GM18508 (cell line): ENCODE results near the gene SPATA9.
"Not testable (repeated sequence)": the region's sequence is repeated elsewhere in the genome, so short reads cannot be mapped to it uniquely, and the experiment has no call there.

ENCODE experiments used
- ATAC-seq: cut with Tn5 transposase; IDR thresholded peaks from one replicate; pipeline ENCODE4 v1.9.1; 2021; ENCODE audit warnings: moderate number of reproducible peaks; ENCODE audit not compliant: insufficient read depth, unreplicated experiment

Gene SPATA9

DNA sequence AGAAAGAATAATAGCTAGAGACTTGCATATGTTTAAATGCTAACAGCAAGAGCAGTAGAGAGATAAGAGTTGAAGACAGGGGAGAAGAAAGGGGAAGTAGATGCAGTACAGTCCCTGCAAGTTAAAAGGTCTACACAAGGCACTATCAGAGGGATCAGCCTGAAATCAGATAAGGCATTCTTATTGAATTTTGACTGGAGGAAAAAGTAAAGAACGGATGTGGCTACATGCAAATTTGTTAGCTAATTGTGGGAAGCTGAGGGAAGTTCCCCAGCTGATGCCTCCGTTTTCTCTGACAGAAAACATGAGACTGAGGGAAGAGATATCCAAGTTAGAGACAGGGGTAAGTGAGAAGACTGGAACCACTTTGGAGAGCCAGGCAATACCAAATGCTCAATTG lies 35.4 kb upstream of the SPATA9 start:
- peak; percentile 86 for ATAC-seq

DNA sequence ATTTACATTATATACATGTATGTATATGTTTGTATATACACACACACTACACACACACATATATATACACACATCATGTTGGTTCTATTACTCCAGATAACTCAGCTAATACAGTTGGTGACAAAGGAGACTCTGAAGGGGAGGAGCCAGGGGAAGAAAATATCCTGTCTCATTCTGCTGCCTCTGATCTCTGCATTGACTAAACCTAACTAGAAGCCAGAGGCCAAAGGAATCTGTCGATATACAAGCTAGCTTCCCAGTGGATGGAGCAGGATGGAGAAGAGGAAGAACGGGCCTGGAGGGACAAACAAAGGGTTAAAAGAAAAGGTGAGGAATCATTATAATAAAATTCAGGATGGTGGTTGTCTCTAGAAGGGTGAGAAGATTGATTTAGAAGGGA lies 34.6 kb upstream of the SPATA9 start:
- ATAC-seq = no peak

DNA sequence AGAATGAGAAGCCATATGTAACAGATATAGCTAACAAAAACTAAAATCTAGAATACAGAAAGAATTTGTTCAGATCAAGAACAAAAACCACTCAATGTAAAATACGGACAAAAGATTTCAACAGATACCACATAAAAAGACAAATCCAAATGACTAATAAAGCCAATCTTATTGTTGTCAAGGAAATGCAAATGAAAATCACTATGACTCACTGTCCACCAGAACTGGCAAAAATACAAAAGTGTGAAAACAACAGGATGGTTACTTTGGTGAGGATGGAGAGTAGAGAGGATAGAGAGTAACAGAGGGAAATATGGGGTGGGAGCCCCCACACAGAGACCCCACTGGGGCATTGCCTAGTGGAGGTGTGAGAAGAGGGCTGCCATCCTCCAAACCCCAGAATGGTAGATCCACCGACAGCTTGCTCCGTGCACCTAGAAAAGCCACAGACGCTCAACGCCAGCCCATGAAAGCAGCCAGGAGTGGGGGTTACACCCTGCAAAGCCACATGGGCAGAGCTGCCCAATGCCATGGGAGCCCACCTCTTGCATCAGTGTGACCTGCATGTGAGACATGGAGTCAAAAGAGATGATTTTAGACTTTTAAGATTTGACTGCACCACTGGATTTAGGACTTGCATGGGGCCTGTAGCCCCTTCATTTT lies 33.1 kb upstream of the SPATA9 start:
- ATAC-seq = no peak

DNA sequence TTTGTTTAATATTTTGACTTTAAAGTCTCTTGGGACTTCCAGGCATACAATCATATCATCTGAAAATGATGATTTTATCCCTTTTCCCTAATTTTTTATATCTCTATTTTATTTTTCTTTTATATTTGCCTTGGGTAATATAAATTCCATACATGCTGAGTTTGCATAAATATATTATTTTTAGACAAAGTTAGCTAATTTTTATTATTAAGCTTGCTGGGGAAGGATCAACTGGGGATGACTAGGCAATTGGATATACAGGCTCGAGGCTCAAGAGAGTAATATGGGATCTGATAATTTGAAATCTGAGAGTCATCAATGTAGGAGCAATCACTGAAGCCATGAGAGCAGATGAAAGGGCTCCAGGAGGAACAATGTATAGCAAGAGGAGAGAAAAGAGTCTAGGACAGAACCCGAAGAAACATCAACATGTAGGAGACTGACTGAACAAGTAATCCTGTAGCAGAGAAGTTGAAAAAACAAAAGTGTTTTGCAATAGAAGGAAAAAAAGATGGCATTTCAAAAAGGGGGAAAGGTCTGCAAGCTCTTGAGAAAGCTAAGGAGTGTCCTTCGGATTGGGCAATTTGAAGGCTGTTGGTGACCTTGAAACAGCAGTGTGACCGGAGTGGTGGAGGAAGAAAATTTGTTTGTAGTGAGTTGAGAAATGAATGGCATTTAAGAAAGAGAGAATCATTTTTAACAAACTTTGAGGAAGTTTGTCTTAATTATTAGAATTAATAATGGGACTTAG lies 31.3 kb upstream of the SPATA9 start:
- ATAC-seq = no peak

DNA sequence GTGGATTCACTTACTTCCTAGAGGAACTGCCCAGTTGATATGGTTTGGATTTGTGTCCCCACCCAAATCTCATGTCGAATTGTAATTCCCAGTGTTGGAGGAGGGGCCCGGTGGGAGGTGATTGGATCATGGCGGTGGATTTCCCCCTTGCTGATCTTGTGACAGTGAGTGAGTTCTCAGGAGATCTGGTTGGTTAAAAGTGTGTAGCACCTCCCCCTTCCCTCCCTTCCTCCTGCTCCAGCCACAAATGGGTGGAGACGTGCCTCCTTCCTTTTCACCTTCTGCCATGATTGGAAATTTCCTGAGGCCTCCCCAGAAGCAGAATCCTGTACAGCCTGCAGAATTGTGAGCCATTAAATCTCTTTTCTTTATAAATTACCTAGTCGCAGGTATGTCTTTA lies 30.5 kb upstream of the SPATA9 start:
- not testable (repeated sequence) for ATAC-seq

DNA sequence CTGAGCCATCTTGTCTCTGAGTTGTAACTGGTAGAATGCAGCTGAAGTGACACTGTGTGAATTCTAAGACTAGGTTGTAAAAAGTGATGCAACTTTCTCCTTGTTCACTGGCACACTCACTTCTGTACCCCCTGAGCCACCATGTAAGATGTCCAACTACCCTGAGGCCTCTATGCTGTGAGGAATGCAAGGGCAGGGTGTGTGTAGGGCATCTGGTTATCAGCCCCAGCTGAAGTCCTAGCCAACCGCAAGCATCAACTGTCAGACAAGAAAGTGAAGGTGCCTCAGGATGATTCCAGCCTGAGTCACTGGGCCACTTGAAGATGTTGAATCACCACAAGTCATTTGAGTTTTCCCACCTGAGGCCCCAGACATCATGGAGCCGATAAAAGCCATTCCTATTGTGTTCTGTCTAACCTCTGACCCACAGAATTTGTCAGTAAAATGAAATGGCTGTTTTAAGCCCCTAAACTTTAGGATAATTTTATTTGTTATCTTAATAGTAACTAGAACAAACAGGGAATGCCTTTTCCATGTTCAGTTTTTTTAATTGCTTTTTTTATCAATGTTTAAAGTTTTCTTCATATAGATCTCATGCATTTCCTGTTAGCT lies 29.7 kb upstream of the SPATA9 start:
- ATAC-seq = no peak

DNA sequence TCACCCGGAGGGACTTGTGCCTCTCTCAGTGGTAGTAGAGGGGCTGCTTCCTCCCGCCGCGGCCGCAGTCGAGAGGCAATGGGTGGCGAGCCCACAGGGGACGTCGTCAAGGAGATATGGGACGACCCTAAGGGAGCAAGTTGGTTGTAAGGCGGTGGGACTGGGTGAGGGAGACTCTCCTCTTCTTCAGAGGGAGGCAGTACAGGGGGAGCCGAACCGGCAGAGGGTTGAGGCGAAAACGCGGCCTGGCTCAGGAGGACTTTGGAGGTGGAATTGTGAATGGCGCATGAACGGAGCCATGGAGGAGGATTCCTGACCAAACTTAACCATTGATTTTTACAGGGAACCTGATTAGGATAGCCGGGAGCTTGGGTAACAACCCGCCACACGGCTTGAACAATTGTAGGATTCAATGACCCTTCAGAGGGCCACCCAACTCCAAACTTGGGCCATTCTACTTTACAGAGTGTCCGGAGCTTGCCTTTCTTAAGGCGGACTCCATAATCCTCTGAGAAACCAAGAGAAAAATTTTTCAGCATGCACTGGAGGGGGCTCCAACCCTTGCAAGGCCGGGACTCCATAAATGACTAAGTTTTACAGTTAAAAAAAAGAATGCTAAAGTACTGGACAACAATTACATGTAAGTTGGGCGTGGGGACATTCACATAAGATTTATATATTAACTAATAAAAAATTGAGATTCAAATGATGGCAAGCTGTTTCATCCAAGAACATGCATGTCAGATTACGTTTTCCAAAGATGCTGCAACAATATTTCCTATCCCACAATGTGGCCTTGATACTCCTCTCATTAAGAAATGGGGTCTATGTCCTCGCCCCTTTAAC lies 28.9 kb upstream of the SPATA9 start:
- ATAC-seq = no peak

DNA sequence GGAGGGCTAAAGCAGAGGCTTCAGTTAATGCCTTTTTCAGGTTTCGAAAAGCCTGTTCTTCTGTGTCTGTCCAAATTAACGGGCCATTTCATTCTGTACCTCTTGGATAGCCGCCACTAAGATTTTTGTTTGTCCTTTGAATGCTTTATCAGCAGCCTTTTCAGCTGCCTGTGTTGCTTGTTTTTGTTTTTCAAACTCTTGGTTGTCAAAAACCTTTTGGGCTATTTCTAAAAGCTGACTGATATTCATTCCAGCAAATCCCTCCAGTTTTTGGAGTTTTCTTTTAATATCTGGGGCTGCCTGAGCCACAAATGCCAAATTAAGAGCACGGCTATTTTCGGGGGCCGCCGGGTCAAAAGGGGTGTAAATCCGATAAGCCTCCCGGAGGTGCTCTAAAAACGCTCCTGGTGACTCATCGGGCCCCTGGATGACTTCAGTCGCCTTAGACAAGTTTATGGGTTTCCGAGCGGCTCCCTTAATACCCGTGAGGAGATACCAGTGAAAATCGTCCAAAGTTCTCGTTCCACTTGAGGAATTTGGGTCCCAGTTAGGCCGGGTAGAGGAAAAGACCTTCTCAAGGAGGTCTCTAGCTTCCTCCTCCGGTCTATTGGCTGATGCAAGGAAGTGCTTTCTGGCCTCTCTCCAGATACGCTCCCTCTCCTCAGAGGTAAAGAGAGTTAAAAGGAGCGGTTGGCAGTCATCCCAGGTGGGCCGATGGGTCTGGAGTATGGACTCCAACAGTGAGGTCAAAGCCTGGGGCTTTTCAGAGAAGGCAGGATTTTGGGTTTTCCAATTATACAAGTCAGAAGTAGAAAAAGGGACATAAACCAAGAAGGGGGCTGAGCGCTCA lies 28.1 kb upstream of the SPATA9 start:
- not testable (repeated sequence) for ATAC-seq

DNA sequence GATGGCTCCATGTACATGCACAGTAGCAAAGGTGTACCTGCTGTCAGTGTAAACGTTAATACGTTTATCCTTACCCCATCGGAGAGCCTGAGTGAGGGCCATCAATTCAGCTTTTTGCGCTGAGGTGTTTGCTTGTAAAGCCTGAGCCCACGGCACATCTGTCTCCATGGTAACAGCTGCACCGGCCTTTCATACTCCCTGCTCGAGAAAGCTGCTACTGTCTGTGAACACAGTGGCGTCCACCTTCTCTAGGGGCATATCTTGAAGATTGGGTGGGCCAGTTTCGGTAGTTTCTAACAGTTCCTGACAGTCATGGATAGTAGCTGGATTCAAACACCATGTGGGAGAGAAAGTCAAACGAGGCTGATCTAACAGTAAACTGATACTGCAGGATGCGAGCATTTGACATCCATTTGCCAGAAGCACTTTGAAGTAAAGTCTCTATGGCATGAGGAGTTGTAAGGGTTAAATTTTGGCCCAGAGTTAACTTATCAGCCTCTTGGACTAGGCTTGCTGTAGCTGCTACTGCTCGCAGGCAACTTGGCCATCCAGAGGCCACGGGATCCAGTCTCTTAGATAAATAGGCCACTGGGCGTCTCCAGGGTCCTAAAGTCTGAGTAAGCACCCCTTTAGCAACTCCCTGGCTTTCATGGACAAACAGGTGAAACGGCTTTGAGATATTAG lies 27.3 kb upstream of the SPATA9 start:
- no peak for ATAC-seq

DNA sequence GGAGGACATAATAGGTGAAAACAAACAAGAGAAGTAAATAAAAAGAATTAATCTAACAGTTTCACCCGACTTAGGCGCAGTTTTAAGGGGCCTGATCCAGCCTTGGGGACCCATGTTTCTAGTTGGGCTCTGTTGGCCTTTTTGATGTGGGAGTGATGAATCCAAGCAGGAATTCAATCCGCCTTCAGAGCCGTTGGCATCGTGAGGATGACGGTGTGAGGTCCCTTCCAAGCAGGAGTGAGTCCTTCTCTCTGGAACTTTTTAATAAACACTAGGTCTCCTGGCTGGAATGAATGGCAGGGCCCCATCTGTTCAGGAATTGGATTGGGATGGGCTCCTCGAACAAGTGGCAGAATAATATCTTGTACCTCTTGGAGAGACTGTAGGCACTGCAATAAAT lies 26.1 kb upstream of the SPATA9 start:
- no peak for ATAC-seq

DNA sequence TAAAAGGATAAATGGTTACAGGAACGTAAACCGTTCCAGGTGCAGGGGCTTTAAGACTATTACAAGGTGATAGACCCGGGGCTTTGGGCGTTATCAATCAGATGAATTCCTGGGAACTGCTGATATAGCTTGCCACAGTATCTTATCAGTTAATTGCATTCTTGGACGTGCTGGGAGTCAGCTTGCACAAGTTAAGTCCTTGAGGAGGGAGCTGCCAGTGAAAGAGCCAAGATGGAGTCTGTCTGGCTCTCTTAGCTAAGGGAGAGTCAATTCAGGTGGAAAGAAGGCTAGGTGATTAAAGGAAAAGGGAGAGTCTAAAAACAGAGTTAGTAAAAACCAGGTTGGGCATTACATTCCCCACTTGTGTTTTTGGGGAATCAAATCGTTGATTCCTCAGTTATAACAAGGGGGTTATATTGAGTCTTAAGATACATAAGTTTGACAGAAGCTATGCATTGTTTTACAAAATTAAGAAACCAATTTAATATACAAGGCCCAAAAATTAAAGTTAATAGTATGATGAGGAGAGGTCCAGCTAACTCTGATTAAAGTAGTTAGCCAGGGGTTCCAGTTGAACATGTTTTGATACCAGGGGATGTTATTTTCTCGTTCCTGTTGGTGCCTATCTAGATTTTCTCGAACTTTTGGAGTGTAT lies 24.9 kb upstream of the SPATA9 start:
- not testable (repeated sequence) for ATAC-seq

DNA sequence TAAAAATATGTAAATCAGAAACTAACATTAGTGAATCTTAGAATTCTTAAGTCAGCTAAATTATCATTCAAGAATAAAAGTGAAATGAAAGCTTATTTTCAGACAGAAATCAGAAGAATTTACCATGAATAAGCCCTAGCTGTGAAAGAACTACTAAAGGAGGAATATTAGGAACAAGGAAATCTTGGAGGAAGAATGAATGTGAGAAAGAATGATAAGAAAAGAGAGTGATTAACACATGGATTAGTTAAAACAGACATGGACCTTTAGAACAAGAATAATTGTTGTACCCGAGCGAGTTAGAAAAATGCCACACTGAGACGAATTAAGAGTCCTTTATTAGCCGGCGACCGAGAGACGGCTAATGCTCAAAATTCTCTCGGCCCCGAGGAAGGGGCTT lies 24.3 kb upstream of the SPATA9 start:
- no peak for ATAC-seq

DNA sequence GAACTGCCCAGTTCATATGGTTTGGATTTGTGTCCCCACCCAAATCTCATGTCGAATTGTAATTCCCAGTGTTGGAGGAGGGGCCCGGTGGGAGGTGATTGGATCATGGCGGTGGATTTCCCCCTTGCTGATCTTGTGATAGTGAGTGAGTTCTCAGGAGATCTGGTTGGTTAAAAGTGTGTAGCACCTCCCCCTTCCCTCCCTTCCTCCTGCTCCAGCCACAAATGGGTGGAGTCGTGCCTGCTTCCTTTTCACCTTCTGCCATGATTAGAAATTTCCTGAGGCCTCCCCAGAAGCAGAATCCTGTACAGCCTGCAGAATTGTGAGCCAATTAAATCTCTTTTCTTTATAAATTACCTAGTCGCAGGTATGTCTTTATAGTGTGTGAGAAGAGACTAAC lies 23.4 kb upstream of the SPATA9 start:
- ATAC-seq = not testable (repeated sequence)

DNA sequence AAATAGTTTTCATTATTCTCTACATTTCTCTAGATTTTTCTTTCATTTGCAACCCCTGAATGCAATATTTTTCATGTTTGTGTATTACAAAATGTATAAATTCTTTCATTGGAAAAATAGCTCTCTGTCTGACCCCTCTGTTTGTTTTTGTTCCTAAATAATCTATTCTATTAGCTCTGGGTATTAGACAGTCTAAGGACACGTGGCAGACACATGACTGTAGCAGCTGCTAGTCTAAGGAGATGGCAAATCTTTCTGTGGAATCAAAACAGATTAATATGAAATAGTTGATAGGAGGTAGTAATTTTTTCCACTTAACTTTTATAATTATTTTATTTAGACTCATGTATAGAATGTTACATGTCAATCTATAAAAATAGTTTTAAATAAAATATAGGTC lies 21.4 kb upstream of the SPATA9 start:
- ATAC-seq = no peak

DNA sequence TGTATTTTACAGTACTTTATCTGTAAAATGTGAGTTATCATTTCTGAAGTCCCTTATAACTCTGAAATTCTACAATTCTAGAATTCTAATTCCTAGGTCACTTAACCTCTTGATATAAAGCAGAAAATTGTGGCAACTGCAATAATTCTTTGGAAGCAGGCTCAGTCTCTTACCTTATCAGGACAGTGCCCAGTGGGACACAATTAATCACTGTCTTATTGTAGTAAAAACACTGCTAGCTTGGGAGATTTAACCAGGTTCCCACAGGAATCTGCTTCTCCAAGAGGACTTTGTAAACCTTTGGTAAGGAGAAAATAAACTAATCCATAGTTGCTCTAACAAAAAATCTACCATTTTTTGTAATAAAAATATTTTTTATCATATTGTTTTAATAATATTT lies 18.3 kb upstream of the SPATA9 start:
- ATAC-seq = no peak

DNA sequence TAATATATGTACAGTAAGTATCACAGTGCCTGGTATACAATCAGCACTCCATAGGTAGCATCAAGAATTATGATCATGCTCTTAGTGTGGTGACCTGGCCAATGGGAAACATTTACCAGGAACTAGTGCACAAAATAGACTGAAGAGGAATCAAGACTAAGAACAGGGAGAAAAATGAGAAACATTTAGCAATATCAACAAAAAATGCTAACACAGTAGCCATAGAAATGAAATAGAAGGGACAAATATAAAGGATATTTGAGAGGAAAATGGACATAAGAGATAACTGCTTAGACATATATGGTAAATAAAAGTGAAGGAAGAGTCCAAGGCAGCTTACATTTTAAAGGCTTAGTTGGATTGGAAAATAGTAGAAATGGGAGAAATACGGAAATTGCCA lies 16.5 kb upstream of the SPATA9 start:
- no peak for ATAC-seq

DNA sequence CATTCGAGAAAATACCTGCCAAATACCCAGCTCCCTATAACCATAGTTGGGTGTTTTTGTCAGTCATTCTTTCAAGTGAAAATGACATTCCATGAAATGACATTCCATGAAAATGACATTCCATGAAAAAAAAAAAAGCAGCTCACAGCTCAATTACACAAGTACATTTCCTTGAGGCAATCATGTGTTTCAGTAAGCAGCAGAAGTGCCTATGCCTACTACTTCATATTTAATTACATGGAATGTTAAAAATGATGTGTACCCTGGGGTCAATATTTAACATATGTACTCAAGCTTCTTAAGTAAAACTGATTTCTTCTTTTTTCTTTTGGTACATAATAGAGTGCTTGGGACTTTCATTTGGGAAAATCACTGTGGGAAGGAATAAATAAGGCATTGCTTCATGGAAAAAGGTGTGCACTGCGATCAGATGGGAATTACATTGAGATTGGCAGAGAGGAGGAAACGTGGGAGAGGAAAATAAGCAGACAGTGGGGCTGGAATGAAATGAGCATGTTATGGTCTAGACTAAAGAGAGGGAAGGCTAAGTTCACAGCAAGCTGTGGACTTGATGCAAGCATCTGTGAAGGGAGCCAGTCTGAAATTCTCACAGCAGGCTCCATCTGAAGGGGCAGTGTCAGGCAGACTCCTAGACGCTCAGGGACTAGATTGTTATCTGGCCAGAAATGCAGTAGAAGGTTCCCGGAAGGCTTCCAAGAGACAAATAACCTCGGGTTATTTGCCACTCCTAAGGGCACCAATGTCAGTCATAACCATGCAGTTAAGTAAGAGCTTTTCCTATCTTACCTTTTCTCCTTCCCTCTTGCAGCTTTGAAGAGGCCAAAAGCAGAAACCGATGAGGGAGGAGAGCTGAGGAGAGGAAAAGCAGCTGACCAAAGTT lies 15.2 kb upstream of the SPATA9 start:
- no peak for ATAC-seq

DNA sequence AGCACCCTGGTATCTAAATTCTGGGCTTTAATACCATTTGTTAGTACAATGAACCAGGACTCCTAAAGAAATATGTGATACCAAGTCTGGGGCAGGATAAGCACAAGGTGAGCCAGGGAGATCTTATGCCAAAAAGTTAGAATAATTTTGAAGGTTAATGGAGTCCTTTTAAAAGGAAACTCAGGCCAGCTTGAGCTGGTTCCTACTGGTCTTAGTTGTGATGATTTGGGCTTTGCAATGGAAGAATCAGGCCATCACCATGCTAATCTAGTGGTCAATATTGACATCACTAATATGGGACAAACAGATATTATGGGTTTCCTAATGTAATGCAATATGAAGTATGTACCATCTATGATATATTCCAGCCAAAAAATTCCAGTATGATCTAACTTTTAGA lies 7.5 kb upstream of the SPATA9 start:
- no peak for ATAC-seq
